Vagina (tissue), 2 donors: ENCODE results near the gene BDH1. TPM values are rescaled to one million over a fixed set of nuclear protein-coding genes. Genes with fewer than 3 reads are reported as not detected.

Source experiments
- DNase-seq, 2 donors: peaks; one replicate each; pipeline ENCODE4 v3.0.0-alpha.2; 2017; ENCODE audit errors: extremely low spot score in 2 of 2
- H3K27ac ChIP-seq: fragments of 200-600 bp; sonication (generic); one replicate; pipeline ENCODE4 v1.5.1; 2019
- H3K27me3 ChIP-seq: fragments of 200-600 bp; sonication (generic); one replicate; pipeline ENCODE4 v1.5.1; 2019
- H3K36me3 ChIP-seq, 2 donors: fragments of 200-600 bp; sonication (generic); one replicate each; pipeline ENCODE4 v1.5.1; 2017 to 2019
- H3K4me1 ChIP-seq: fragments of 200-600 bp; sonication (generic); one replicate; pipeline ENCODE4 v1.5.1; 2019
- H3K4me3 ChIP-seq, 2 donors: fragments of 200-600 bp; sonication (generic); 1 replicate in 1 of 2; 2 replicates in 1 of 2; pipeline ENCODE4 v1.5.1; 2016 to 2019
- H3K9me3 ChIP-seq: fragments of 200-600 bp; sonication (generic); one replicate; pipeline ENCODE4 v1.5.1; 2019
- CTCF ChIP-seq, 3 experiments: fragments of 450-650 bp in 2 of 3; fragments of 200-600 bp in 1 of 3; sonication (generic) in 1 of 3; IDR thresholded peaks; one replicate each; pipeline ENCODE4 v1.5.1; 2017 to 2019; ENCODE audit warnings: antibody characterized with exemption in 3 of 3, mild to moderate bottlenecking in 2 of 3, moderate library complexity in 2 of 3
- POLR2A ChIP-seq, 2 donors: fragments of 450-650 bp; IDR thresholded peaks; one replicate each; pipeline ENCODE4 v1.6.1; 2017; ENCODE audit warnings: antibody characterized with exemption in 2 of 2, mild to moderate bottlenecking in 2 of 2, moderate library complexity in 2 of 2
- POLR2AphosphoS5 ChIP-seq, 2 donors: sonication (generic); formaldehyde crosslinking; IDR thresholded peaks; one replicate each; pipeline ENCODE4 v1.9.0; 2017; ENCODE audit warnings: antibody characterized with exemption in 2 of 2, mild to moderate bottlenecking in 2 of 2, low read depth in 1 of 2; ENCODE audit not compliant: insufficient read depth in 1 of 2
- intact Hi-C: fragments of 100-400 bp; cut with DNase I; formaldehyde crosslinking; loops from one replicate; pipeline ENCODE4 v1.15.1; 2023
- total RNA-seq: library from RNA; depleted of rRNA; stranded (reverse); fragments of >200 nt; gene quantifications from one replicate; pipeline ENCODE4 v1.2.3, GENCODE V29; 2016

BDH1 gene
- total RNA-seq, 1 donor from 2014 or later = 30.2 TPM

GRCh38 chr3:197504641-197505121 is 51.1 kb downstream of the BDH1 start:
- TF ChIP-seq POLR2A (IDR thresholded peaks at IDR 0.05) (no peak), CTCF (IDR thresholded peaks at IDR 0.05) (no peak), POLR2AphosphoS5 (IDR thresholded peaks at IDR 0.05; ENCODE audit: insufficient read depth in 1 of 2, low read depth in 1 of 2) (no peak)
- Histone ChIP-seq H3K36me3 (no peaks in the 10 kb centered on the region), H3K27ac (no peak overlapping the region), H3K27me3 (no peaks in the 10 kb centered on the region), H3K4me3 (no peak overlapping the region), H3K9me3 (no peaks in the 10 kb centered on the region), H3K4me1 (peaks cover 20% of the 10 kb centered on the region)
- intact Hi-C loops = no loop called here
- no peak for DNase-seq

- Histone ChIP-seq H3K27ac (no peak overlapping the region), H3K36me3 (no peaks in the 10 kb centered on the region), H3K27me3 (no peaks in the 10 kb centered on the region), H3K4me1 (peaks cover 16% of the 10 kb centered on the region), H3K9me3 (no peaks in the 10 kb centered on the region), H3K4me3 (no peak overlapping the region)
- intact Hi-C loops = no loop called here
- TF ChIP-seq POLR2A (IDR thresholded peaks at IDR 0.05) (no peak), CTCF (IDR thresholded peaks at IDR 0.05) (no peak), POLR2AphosphoS5 (IDR thresholded peaks at IDR 0.05; ENCODE audit: insufficient read depth in 1 of 2, low read depth in 1 of 2) (no peak)
- no peak for DNase-seq
Observed at GRCh38 chr3:197504229-197504628, 51.5 kb downstream of the BDH1 start.

GRCh38 chr3:197503652-197504051 is 52.1 kb downstream of the BDH1 start:
- H3K36me3 ChIP-seq = no peaks in the 10 kb centered on the region
- no peak overlapping the region for H3K4me3 ChIP-seq
- H3K27me3 ChIP-seq = no peaks in the 10 kb centered on the region
- TF ChIP-seq CTCF (IDR thresholded peaks at IDR 0.05) (no peak), POLR2AphosphoS5 (IDR thresholded peaks at IDR 0.05; ENCODE audit: insufficient read depth in 1 of 2, low read depth in 1 of 2) (no peak), POLR2A (IDR thresholded peaks at IDR 0.05) (no peak)
- no peaks in the 10 kb centered on the region for H3K9me3 ChIP-seq
- no peak overlapping the region for H3K27ac ChIP-seq
- intact Hi-C loops = no loop called here
- peaks cover 16% of the 10 kb centered on the region for H3K4me1 ChIP-seq
- no peak for DNase-seq

- intact Hi-C loops = no loop called here
Observed at GRCh38 chr3:197501879-197502620, 53.7 kb downstream of the BDH1 start.

More at GRCh38 chr3:197501879-197502620, 53.7 kb downstream of the BDH1 start:
- H3K36me3 ChIP-seq = no peaks in the 10 kb centered on the region
- no peak overlapping the region for H3K27ac ChIP-seq
- no peaks in the 10 kb centered on the region for H3K27me3 ChIP-seq
- H3K4me1 ChIP-seq = peaks cover 16% of the 10 kb centered on the region
- H3K4me3 ChIP-seq = no peak overlapping the region
- DNase-seq = no peak
- H3K9me3 ChIP-seq = no peaks in the 10 kb centered on the region
- TF ChIP-seq POLR2A (IDR thresholded peaks at IDR 0.05) (no peak), POLR2AphosphoS5 (IDR thresholded peaks at IDR 0.05; ENCODE audit: insufficient read depth in 1 of 2, low read depth in 1 of 2) (peak in 1 of 2 donors; percentile 30), CTCF (IDR thresholded peaks at IDR 0.05) (peak in 2 of 3 experiments; percentile 20 to 37)
